Epidermal melanocyte (primary cell): ENCODE results near the gene HIP1R.
"Not testable (repeated sequence)": the region's sequence is repeated elsewhere in the genome, so short reads cannot be mapped to it uniquely, and the experiment has no call there.

ENCODE experiments used
- DNase-seq: peaks from one replicate; pipeline ENCODE4 v3.0.0; 2011; ENCODE audit warnings: low spot score; ENCODE audit not compliant: insufficient read length

HIP1R gene

GRCh38 chr12:122874081-122874480, 38.8 kb downstream of the HIP1R start:
- no peak for DNase-seq

- DNase-seq, result no peak
Observed at GRCh38 chr12:122875590-122876220, 40.4 kb downstream of the HIP1R start.

DNA sequence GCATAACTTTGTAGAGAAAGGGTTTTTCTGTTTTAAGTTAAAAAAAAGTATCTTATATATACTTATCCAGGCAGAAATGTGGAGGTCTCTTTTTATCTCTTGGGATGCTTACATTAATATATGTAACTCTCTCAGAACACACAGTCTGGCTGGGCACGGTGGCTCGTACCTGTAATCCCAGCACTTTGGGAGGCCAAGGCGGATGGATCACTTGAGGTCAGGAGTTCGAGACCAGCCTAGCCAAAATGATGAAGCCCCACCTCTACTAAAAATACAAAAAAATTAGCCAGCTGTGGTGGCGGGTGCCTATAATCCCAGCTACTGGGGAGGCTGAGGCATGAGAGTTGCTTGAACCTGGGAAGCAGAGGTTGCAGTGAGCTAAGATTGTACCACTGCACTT, 41.0 kb downstream of the HIP1R start:
- DNase-seq, result not testable (repeated sequence)

DNA sequence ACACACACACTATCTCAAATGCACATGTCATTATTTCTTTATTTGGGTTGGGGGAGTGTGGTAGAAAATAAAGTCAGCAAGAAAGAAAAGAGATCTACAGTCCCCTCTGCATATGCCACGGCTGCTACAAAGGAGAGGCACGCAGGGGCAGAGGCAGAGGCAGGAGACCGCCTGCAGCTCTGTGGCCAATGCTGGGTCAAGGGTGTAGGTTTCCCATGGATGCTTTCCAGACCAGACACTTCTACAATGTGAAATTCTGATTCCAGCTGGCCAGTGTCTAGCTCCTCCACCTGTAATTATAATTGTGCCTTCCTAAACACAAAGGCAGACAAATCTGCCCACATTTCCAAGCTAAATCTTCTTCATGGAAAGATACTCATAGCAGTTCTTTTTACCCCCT, 41.5 kb downstream of the HIP1R start:
- DNase-seq, result no peak

- DNase-seq, result no peak
Observed at GRCh38 chr12:122878780-122879612, 43.7 kb downstream of the HIP1R start.

- no peak for DNase-seq
Observed at GRCh38 chr12:122880155-122880667, 45.0 kb downstream of the HIP1R start.

GRCh38 chr12:122880668-122881067, 45.4 kb downstream of the HIP1R start:
- no peak for DNase-seq

DNA sequence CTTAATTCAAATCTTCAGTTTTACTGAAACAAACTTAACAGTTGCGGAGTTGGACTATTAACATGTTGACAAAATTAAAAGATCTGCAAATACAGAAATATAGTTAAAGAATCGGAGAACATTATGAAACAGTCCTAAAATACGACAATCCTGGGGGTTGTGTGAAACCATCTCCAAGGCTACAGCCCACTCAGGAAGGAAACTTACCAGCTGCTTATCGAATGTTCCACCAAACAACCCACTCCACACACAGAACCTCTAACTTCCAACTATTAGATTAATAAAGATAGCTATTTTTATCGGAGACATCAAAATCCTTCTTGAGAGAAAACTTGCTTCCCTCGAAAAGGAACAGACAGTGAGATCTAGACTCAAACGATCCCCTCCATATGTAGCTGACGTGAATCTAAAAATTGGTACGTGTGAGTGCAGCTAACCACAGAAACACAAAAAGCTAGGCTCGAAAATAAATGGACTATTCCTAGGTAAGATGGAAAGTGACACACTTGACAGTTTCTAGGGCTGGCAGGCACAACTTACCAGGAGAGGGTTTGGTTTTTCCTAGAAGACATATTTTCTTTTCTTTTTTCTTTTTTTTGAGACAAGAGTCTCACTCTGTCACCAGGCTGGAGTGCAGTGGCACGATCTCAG, 47.8 kb downstream of the HIP1R start:
- DNase-seq, result no peak

- DNase-seq, result no peak
Observed at GRCh38 chr12:122884091-122884826, 49.0 kb downstream of the HIP1R start.

DNA sequence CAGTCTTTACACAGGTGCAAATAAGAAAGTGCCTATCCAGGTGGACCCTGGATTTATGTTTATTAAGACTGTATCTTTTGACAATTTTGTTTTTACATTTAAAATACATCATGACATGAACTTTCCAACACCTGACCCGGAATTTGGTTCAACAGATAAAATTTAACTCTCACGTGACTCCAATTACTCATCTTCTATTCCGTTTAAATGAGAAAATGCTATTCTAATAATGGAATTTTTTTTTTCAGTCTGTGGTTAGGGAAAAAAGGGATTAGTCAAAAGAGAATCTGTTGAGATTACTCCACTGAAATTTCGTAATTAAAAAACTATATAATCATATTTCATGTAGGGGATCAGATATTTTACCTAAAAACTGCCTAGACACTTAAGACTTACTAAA, 49.6 kb downstream of the HIP1R start:
- no peak for DNase-seq

DNA sequence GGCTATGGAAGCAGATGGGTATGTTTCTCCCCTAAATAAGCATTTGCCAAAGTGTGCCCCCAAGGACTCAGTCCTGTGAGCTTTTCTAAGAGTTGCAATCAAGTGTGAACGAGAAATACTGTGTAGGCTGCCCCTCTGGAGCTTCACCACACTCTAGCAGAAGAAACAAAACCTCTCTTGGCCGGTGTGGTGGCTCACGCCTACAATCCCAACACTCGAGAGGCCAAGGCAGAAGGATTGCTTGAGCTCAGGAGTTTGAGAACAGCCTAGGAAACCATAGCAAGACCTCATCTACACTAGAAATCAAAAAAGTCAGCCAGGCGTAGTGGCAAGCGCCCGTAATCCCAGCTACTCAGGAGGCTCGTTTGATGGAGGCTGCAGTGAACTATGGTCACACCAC, 50.9 kb downstream of the HIP1R start:
- no peak for DNase-seq

DNA sequence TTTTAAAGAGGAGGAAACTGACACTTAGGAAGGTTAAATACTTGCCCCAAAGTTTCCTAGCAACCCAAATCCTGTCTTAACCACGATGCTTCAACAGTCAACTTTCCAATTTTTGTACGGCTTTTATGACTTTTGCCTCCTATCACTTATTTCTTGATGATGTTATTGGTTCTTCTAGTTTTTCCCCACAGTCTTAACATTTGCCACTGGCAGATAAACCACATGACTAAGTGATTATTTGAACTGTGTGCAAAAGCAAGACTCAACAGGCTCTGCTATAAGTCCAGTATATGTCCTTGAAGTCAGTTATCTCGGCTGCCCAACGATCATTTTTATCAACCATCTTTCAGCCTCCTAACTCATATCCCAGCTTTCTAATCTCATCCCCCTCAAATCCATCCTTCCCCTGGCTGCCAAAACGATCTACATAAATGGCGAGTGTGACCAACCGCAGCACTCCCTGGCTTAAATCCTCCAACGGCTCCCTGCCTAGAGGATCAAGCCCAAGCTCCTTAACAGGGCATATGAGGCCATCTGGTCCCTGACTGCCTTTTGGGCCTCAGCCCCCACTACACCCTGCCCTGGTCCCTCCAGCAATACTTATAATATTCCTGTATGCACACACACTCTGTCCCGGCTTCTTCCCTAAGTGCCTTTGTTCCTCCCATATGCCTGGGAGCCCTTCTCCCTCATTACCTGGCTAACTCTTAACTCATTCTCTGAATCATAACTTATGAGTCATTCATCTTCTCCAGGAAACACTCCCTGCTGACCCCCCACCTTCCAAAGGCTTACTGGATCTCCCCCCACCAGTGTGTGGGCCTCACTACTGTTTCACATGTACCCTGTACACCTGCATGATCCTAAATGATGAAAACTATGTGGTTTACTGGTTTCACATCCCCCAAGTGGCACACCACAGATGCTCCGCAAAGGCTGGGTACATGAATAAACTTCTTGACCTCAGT, 51.9 kb downstream of the HIP1R start:
- DNase-seq, result no peak

- DNase-seq, result no peak
Observed at GRCh38 chr12:122887819-122888212, 52.6 kb downstream of the HIP1R start.

- no peak for DNase-seq
Observed at GRCh38 chr12:122888232-122888752, 53.0 kb downstream of the HIP1R start.

DNA sequence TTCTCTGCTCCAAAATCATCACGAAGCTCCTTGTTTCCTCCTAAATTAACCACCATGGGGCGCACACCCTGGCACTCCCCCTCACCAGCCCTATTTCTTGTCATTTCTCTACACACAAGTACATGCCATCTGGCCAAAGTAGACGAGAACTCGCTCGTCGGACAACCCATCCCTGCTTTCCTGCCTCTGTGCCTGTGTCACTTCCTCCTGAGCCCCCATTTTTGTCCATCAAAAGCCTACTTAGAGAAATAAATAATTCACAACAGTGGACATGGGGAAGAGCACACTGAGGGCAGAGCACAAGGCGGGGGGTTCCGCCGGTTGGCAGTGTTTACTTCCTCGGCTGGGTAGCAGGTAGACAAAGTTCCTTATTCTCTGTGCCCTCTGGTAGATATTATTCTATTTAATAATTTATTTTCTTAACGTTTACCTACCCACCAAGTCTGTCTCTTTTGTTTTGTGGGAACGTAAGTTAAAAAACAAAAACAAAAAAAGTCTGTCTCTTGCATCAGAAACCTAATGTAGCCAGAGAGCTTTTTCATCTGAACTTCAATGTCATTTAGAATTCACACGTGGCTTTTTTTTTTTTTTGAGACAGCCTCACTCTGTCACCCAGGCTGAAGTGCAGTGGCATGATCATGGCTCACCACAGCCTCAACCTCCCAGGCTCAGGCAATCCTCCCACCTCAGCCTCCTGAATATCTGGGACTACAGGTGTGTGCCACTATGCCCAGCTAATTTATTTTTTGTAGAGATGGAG, 54.7 kb downstream of the HIP1R start:
- DNase-seq, result no peak

DNA sequence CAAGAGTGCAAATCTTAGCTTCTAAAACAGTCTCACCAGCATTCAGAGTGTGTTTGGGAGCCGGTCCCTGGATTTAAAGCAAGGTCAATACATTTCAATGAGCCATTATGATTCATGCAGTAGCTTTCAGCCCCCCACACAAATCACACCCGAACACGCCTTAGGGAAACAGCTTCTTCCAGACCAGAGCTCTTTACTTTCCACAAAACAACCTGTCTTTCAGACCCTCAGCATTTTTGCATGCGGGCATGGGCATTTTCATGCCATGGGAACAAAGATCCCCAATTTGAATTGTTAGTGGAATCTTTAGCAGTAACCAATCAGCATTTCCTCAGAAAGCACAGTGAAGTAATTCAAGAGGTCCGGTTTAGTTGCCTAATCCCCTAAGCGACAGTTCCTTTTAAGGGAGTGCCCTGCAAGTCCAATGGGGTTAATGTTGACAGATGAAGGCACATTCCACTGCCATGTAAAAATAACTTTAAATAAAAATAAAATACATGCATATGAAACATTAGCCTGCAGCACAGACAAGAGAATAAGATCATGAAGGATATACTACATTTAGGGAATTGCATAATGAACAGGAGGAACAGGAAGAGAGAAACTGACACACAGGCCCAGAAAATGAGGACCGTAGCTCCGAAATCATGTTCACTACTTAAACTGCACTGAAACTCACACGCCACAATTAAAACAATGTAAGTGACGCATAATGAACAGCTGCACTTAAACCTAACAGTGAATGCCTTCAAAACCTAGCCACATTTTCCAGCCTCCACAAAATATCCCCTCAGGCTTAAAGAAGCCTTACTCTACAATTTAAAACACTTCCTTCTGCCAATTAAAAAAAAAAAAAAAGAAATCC, 56.6 kb downstream of the HIP1R start:
- DNase-seq, result peak; percentile 92

GRCh38 chr12:122892724-122893123, 57.5 kb downstream of the HIP1R start:
- DNase-seq, result not testable (repeated sequence)
